ENCODE data around the gene KIR2DL4.
A peak's percentile ranks its signal among the peaks of the same experiment; 100 is the strongest.
"Not testable (repeated sequence)": the region's sequence is repeated elsewhere in the genome, so short reads cannot be mapped to it uniquely, and the experiment has no call there.

The KIR2DL4 gene

DNA sequence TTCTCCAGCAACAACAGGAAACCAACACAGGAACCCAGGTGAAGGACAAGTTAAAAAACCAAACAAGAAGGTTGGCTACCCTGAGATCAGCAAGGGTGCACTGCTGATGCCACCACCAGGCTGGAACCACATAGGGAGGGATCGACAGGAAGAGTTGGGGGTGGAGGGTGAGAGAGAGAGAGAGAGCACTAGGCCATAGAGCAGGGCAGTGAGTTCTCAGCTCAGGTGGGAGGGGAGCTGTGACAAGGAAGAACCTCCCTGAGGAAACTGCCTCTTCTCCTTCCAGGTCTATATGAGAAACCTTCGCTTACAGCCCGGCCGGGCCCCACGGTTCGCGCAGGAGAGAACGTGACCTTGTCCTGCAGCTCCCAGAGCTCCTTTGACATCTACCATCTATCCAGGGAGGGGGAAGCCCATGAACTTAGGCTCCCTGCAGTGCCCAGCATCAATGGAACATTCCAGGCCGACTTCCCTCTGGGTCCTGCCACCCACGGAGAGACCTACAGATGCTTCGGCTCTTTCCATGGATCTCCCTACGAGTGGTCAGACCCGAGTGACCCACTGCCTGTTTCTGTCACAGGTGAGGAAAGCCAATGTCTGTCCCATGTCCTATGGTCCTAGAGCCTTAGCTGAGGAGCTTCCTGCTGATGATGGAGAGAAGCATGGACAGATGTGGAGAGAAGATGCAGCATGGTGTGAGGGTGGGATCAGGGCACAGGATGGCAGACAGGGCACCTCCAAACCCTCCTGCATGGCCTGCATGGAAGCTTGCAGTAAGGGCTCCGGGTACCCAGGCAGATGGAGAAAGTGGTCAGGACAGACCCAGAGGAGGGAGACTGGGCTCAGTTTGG is 2.5 kb downstream of the KIR2DL4 start:
- no peak for DNase-seq

DNA sequence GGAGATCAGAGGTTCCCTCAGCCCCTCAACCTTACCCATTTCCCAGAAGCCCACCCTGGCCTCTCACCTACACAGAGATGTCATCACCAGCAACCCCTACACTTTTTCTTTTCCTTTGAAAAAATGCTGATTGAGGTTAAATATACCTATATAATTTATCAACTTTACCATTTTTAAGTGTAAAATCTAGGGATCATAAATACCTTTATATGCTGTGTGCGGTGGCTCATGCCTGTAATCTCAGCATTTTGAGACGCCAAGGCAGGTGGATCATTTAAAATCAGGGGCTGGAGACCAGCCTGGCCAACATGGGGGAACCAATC is 3.1 kb downstream of the KIR2DL4 start:
- DNase-seq, result no peak

DNA sequence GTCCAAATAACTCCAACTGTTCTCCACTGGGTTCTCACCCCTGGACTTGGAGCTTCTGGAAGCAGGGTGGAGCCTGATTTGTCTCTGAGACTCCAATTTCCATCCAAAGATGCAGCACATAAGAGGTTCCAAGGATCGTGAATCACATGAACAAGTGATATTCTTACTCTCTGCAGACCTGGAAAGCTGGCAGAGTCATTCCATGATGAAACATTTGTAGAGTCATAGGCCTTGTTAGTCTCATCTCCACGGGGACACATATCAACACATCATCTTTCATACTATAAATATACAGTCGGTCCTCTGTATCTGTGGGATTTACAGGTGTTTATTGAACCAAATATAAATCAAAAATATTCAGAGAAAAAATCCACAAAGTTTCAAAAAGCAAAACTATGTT is 11.2 kb downstream of the KIR2DL4 start:
- not testable (repeated sequence) for DNase-seq

- not testable (repeated sequence) for DNase-seq
Measured at GRCh38 chr19:54816251-54816650, 12.8 kb downstream of the KIR2DL4 start, which contains the start of gene KIR3DL1. TSS of gene KIR3DL1 (plus strand) at chr19:54816468.

- no peak for DNase-seq
Measured at GRCh38 chr19:54817670-54818536, 14.5 kb downstream of the KIR2DL4 start.

DNA sequence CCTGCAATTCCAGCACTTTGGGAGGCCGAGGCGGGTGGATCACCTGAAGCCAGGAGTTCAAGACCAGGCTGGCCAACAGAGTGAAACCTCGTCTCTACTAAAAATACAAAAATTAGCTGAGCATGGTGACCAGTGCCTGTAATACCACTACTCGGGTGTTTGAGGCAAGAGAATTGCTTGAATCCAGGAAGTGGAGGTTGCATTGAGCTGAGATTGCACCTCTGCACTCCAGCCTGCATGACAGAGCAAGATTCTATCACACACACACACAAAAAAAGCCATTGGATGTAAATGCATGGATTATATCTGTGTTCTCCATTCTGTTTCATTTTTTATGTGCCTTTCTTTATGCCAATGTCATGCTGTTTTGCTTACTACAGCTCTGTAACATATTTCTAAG is 21.0 kb downstream of the KIR2DL4 start:
- not testable (repeated sequence) for DNase-seq

- not testable (repeated sequence) for DNase-seq
Measured at GRCh38 chr19:54825326-54825725, 21.9 kb downstream of the KIR2DL4 start.

GRCh38 chr19:54828064-54828463 is 24.7 kb downstream of the KIR2DL4 start:
- DNase-seq, result not testable (repeated sequence)

DNA sequence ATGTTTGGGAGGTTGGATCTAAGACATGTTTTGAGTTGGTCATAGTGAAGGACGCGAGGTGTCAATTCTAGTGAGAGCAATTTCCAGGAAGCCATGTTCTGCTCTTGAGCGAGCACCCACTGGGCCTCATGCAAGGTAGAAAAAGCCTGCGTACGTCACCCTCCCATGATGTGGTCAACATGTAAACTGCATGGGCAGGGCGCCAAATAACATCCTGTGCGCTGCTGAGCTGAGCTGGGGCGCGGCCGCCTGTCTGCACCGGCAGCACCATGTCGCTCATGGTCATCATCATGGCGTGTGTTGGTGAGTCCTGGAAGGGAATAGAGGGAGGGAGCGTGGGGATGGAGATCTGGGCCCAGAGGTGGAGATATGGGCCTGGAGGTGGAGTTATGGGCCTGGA is 29.1 kb downstream of the KIR2DL4 start, which contains the start of gene KIR2DS4:
Gene KIR2DS4 (plus strand): TSS at position 181 of the 400 bp plus-strand sequence.
- DNase-seq, result not testable (repeated sequence)

DNA sequence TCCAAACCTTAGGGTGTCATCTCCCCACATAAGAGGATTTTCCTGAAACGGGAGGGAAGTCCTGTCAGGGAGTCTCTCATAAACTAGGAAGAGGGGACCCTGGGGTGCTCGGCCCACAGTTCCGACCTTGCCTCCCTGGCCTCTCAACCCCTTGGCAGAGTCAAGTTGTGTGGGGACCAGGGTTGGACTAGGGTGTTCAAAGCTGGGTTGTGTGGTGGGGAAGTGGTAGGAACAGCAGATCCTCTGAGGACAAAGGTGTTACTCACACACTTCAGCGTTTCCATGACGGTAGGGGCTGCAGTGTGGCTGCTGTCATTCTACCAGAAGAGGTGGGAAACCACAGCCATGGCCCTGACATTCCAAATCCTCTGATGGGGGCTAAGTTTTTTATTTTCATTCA is 31.7 kb downstream of the KIR2DL4 start:
- not testable (repeated sequence) for DNase-seq

DNA sequence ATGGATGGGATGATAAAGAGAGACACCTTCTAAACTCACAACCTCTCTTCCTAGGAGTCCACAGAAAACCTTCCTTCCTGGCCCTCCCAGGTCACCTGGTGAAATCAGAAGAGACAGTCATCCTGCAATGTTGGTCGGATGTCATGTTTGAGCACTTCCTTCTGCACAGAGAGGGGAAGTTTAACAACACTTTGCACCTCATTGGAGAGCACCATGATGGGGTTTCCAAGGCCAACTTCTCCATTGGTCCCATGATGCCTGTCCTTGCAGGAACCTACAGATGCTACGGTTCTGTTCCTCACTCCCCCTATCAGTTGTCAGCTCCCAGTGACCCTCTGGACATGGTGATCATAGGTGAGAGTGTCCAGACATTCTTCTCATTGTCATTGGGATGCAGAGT is 34.1 kb downstream of the KIR2DL4 start:
- DNase-seq, result not testable (repeated sequence)

DNA sequence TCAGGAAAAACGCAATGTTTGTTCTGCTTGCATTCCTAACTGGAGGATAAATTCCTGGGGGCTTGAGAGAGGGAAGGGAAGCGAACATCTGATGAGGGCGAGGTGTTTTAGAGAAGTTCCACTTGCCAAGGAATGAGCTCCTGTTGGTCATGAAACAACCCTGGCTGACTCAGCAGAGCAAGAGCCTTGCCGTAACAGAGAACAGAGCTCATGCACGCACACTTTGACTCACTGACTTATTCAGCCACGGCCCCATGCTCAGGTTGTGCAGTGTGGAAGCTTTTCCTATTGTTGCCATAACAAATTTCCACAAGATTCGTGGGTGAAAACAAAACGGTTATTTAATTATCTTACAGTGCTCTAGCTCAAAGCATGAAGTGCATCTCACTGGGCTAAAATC is 39.8 kb downstream of the KIR2DL4 start:
- not testable (repeated sequence) for DNase-seq

DNA sequence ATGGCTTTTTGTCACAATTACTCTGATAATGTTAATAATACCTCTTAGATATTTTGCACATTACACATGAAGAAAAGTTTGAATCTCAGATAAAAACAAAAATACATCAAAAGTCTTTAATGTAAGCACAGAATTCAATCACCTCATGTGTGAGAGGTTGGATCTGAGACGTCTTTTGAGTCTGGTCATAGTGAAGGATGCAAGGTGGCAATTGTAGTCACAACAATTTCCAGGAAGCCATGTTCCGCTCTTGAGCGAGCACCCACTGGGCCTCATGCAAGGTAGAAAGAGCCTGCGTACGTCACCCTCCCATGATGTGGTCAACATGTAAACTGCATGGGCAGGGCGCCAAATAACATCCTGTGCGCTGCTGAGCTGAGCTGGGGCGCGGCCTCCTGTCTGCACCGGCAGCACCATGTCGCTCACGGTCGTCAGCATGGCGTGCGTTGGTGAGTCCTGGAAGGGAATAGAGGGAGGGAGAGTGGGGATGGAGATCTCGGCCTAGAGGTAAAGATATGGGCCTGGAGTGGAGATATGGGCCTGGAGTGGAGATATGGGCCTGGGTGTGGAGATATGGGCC is 46.7 kb downstream of the KIR2DL4 start, which contains the start of gene KIR3DL2:
Gene KIR3DL2 (plus strand): TSS at position 383 of the 580 bp plus-strand sequence. CDS start 33 bp downstream, at position 416.
- peak; percentile 10 for DNase-seq

DNA sequence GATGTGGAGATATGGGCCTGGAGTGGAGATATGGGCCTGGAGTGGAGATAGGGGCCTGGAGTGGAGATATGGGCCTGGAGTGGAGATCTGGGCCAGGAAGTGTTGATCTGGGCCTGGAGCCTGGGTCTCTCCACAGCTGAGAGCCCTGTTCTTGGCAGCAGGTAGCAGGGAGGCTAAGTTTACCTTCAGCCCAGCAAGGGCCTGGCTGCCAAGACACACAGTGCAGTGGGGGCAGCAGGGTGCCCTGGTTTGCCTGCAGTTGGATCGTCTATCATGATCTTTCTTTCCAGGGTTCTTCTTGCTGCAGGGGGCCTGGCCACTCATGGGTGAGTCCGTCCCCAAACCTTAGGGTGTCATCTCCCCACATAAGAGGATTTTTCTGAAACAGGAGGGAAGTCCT is 47.5 kb downstream of the KIR2DL4 start:
- no peak for DNase-seq

DNA sequence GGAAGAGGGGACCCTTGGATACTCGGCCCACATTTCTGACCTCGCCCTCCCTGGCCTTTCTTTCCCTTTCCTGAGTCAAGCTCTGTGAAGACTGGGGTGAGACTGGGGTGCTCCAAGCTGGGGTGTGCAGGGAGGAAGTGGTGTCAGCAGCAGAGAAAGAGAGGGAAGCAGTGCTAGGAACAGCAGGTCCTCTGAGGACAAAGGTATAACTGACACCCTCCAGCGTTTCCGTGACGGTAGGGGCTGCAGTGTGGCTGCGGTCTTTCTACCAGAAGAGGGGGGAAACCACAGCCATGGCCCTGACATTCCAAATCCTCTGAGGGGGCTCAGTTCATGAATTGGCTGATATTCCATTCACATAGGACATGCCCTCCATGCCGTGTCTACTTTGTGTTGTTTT is 47.9 kb downstream of the KIR2DL4 start:
- no peak for DNase-seq

DNA sequence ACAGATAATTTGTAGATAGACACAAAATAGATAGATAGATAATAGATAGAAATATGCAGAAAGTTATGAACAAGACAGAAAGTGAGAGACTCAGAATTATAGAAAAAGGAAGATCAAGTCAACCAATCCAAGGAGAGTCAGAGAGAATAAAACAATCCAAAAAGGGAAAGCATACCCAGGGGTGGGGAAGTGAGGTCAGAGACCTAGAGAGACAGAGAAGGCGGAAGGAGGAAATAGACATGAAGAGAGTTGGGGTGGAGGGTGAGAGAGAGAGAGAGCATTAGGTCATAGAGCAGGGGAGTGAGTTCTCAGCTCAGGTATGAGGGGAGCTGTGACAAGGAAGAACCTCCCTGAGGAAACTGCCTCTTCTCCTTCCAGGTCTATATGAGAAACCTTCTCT is 51.8 kb downstream of the KIR2DL4 start:
- not testable (repeated sequence) for DNase-seq

- DNase-seq, result not testable (repeated sequence)
Measured at GRCh38 chr19:54858476-54858875, 55.1 kb downstream of the KIR2DL4 start.

GRCh38 chr19:54859421-54859820 is 56.0 kb downstream of the KIR2DL4 start:
- DNase-seq, result not testable (repeated sequence)

GRCh38 chr19:54863459-54863858 is 60.0 kb downstream of the KIR2DL4 start:
- not testable (repeated sequence) for DNase-seq
